Esophagus muscularis mucosa (tissue), 4 donors: ENCODE measurements around the gene ZAP70. TPM values are rescaled to one million over a fixed set of nuclear protein-coding genes. Genes with fewer than 3 reads are reported as not detected.

ENCODE experiments used
- DNase-seq: peaks from one replicate; pipeline ENCODE4 v3.0.0-alpha.2; 2017; ENCODE audit errors: extremely low spot score
- H3K27ac ChIP-seq, 4 donors: fragments of 200-600 bp; sonication (generic); replicated peaks in 1 of 4; 1 replicate in 3 of 4; 2 replicates in 1 of 4; pipeline ENCODE4 v1.5.1; 2016 to 2019; ENCODE audit warnings: mild to moderate bottlenecking in 1 of 4
- H3K27me3 ChIP-seq, 4 donors: fragments of 200-600 bp; sonication (generic); one replicate each; pipeline versions ENCODE4 v1.5.1 to v1.6.0; 2016 to 2019
- H3K36me3 ChIP-seq, 4 donors: fragments of 200-600 bp; sonication (generic); one replicate each; pipeline ENCODE4 v1.5.1; 2016 to 2019
- H3K4me1 ChIP-seq, 4 donors: fragments of 200-600 bp; sonication (generic); one replicate each; pipeline ENCODE4 v1.5.1; 2016 to 2019
- H3K4me3 ChIP-seq, 4 donors: fragments of 200-600 bp; sonication (generic); 1 replicate in 2 of 4; 2 replicates in 2 of 4; pipeline ENCODE4 v1.5.1; 2016 to 2019; ENCODE audit warnings: mild to moderate bottlenecking in 4 of 4, moderate library complexity in 1 of 4
- H3K9me3 ChIP-seq, 4 donors: fragments of 200-600 bp; sonication (generic); 1 replicate in 3 of 4; 2 replicates in 1 of 4; pipeline ENCODE4 v1.5.1; 2016 to 2019
- EP300 ChIP-seq: sonication (generic); formaldehyde crosslinking; IDR thresholded peaks from one replicate; pipeline ENCODE4 v1.6.1; 2017; ENCODE audit warnings: antibody characterized with exemption
- POLR2A ChIP-seq: fragments of 450-650 bp; IDR thresholded peaks from one replicate; pipeline ENCODE4 v1.6.1; 2017; ENCODE audit warnings: antibody characterized with exemption, moderate library complexity, mild to moderate bottlenecking, low read depth
- POLR2AphosphoS5 ChIP-seq, 2 donors: sonication (generic); formaldehyde crosslinking; IDR thresholded peaks; one replicate each; pipeline ENCODE4 v1.6.1; 2017; ENCODE audit warnings: antibody characterized with exemption in 2 of 2
- whole genome bisulfite sequencing: methylation state at CpG from one replicate; pipeline ENCODE4 v1.1.5; 2018; 5-methylcytosine and 5-hydroxymethylcytosine counted together
- intact Hi-C: fragments of 100-400 bp; cut with DNase I; formaldehyde crosslinking; loops from one replicate; pipeline ENCODE4 v1.15.1; 2023
- total RNA-seq, 4 donors: library from RNA; depleted of rRNA; stranded (reverse); fragments of >200 nt; gene quantifications; one replicate each; pipeline versions ENCODE4 v1.1.0 to v1.2.1, GENCODE V29; 2016
- TF ChIP-seq, protein P1 (sequence below), 3 experiments: fragments of 200-600 bp in 2 of 3; fragments of 450-650 bp in 1 of 3; sonication (generic) in 2 of 3; IDR thresholded peaks; one replicate each; pipeline ENCODE4 v1.5.1; 2017 to 2019; ENCODE audit warnings: antibody characterized with exemption in 3 of 3, mild to moderate bottlenecking in 2 of 3, moderate library complexity in 1 of 3

The ZAP70 gene
- total RNA-seq, 4 donors from 2014 or later, result 1.2 to 3.5 (median 1.8) TPM

DNA sequence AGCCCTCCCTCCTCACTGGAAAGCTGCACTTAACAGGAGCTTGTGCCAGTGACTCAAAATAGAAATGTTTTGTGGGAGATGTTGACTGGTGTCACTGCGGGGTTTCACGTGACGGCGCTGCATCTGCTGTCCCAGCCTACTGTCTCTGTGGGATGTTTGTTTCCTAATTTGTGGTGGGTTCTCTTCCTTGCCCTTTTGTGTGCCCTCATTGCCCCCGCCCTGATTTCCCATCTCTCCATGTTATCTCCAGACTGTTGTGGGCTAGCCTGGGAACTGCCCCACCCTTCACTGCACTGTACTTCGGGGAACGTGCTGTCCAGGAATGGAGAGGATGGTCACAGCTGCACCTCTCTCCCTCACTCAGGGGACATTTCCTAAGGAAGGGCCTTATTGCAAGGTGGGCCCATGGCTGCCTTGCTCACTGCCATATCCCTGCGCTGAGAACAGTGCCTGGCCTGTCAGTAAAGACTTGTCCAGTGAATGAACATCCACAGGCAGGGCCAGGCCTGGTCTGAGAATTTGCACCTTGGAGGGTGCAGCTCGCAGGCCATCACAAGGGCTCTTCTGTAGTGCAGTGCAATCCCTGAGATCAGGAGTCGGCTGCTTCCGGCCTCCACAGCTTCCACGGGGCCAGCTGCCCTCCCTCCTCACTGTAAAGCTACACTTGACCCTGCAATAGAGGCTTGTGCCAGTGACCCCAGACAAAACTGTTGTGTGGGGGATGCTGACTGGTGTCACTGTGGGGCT lies 18.1 kb downstream of the ZAP70 start:
- intact Hi-C loops, result no loop called here
- Histone ChIP-seq H3K27ac (no peak overlapping the region), H3K4me3 (no peak overlapping the region), H3K27me3 (no peaks in the 10 kb centered on the region), H3K4me1 (peaks cover 0 to 8% (median 3%) of the 10 kb centered on the region in 4 donors), H3K9me3 (peaks cover 0 to 10% (median 8%) of the 10 kb centered on the region in 4 donors), H3K36me3 (no peaks in the 10 kb centered on the region)
- TF ChIP-seq EP300 (no peak), POLR2A (no peak), POLR2AphosphoS5 (IDR thresholded peaks at IDR 0.05) (no peak)
- TF ChIP-seq, protein P1, sequence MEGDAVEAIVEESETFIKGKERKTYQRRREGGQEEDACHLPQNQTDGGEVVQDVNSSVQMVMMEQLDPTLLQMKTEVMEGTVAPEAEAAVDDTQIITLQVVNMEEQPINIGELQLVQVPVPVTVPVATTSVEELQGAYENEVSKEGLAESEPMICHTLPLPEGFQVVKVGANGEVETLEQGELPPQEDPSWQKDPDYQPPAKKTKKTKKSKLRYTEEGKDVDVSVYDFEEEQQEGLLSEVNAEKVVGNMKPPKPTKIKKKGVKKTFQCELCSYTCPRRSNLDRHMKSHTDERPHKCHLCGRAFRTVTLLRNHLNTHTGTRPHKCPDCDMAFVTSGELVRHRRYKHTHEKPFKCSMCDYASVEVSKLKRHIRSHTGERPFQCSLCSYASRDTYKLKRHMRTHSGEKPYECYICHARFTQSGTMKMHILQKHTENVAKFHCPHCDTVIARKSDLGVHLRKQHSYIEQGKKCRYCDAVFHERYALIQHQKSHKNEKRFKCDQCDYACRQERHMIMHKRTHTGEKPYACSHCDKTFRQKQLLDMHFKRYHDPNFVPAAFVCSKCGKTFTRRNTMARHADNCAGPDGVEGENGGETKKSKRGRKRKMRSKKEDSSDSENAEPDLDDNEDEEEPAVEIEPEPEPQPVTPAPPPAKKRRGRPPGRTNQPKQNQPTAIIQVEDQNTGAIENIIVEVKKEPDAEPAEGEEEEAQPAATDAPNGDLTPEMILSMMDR (IDR thresholded peaks at IDR 0.05), result no peak
- no peak for DNase-seq
- 93% methylated on average over 11 of the region's 12 CpGs for WGBS

DNA sequence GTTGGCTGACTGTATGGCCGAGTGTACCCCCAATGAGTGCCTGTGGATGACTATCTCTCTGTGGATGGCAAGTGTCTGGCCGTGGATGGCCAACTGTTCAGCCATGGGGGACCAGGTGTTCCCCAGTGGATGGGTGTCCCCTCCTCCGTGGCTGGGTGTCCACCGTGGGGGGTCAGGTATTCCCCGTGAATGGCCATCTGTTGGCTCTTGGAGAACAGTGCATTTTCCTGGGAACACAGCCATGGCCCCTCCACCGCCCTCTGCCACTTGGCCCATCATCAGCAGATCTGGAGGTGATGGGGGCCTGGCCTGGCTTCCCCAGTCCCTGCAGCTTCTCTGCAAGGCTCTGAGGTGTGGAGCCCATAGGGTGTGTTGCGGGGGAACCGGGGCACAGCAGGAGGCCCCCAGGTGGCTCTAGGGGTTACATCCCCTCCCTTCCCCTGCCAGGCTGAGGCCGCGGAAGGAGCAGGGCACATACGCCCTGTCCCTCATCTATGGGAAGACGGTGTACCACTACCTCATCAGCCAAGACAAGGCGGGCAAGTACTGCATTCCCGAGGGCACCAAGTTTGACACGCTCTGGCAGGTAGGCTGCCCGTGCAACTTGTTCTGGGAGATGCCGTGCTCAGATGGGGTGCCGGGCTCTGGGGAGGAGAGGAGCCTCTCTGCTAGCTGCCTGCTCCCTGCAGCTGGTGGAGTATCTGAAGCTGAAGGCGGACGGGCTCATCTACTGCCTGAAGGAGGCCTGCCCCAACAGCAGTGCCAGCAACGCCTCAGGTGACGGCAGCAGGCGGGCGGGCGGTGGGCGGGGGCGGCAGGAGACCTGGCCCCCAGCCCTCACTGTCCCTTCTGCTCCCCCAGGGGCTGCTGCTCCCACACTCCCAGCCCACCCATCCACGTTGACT lies 19.3 kb downstream of the ZAP70 start:
- no peak overlapping the region for H3K27ac ChIP-seq
- DNase-seq, result no peak
- H3K4me3 ChIP-seq, result no peak overlapping the region
- intact Hi-C loops, result no loop called here
- TF ChIP-seq, protein P1 (IDR thresholded peaks at IDR 0.05), result no peak
- TF ChIP-seq POLR2AphosphoS5 (IDR thresholded peaks at IDR 0.05) (no peak), EP300 (no peak), POLR2A (no peak)
- peaks cover 0 to 10% (median 8%) of the 10 kb centered on the region in 4 donors for H3K9me3 ChIP-seq
- H3K4me1 ChIP-seq, result peaks cover 0 to 2% (median 0%) of the 10 kb centered on the region in 4 donors
- no peaks in the 10 kb centered on the region for H3K36me3 ChIP-seq
- WGBS, result 91% methylated on average over 18 of the region's 28 CpGs
- no peaks in the 10 kb centered on the region for H3K27me3 ChIP-seq

DNA sequence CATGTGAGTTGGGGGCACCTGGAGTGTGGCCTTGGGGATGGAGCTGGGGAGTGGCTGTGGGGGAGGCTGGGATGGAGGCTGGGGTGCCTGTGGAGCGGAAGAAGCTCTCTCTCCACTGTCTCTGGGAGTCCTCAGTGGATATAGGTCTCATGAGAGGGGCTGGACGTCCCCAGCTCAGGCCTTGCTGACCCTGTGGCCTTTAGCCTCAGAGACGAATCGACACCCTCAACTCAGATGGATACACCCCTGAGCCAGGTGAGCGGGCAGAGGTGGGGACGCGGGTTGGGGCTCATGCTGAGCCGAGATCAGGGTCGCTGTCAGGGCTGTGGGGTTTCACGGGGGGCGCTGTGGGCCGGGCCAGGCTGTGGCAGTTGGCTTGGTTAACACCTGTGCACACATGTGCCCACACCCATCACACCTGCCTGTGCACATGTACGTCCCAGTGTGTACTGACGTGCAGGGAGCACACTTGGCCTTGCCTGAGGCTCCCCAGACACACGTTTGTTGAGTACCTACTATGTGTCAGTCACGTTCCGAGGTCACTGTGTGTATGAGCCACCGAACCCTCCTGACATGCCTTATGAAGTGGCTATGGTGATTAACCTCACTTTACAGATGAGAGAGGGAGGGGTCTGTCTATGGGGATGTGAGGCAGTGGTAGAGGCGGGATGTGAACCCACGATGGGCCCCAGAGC lies 20.1 kb downstream of the ZAP70 start:
- Histone ChIP-seq H3K36me3 (no peaks in the 10 kb centered on the region), H3K4me1 (no peaks in the 10 kb centered on the region), H3K27ac (no peak overlapping the region), H3K4me3 (no peak overlapping the region), H3K9me3 (peaks cover 0 to 10% (median 8%) of the 10 kb centered on the region in 4 donors), H3K27me3 (no peaks in the 10 kb centered on the region)
- TF ChIP-seq, protein P1 (IDR thresholded peaks at IDR 0.05), result no peak
- TF ChIP-seq POLR2A, result no peak
- DNase-seq, result no peak
- WGBS, result 90% methylated on average over 4 of the region's 20 CpGs
- intact Hi-C loops, result no loop called here

DNA sequence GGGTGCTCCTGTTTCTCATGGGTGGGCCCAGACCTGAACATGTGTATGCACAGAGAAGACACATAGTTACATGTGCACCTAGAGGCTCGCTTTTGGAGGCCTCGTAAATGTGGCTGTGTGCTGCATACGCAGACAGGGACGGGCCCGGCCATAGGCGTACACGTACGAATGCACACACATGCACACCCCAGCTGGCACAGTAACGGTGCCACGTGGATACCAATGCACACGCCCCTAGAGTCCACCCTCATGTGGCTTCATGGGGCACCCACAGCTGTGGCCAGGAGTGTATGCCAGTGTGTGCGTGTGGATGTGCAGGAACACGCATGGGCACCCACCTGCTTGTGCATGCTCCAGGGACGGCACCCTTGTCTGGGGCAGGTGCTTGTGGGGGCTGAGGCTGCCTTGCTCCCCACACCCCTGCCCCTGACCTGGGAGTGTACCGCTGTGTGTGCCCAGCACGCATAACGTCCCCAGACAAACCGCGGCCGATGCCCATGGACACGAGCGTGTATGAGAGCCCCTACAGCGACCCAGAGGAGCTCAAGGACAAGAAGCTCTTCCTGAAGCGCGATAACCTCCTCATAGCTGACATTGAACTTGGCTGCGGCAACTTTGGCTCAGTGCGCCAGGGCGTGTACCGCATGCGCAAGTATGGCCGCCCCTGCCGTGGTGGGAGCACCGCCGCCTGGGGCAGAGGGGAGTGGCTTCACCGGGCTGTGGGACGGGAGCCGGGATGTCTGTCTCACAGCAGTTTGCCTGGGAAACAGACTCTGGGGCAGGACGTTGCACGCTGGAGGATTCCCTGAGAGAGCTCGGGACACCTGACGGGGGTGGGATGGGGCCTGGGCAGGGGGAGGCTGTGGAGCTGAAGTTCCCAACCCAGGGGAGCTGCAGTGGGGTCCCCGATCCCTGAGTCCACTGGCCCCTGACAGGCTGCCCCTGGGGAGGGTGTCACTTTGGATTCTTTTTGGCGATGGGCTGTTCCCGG lies 21.0 kb downstream of the ZAP70 start:
- TF ChIP-seq, protein P1 (IDR thresholded peaks at IDR 0.05), result no peak
- TF ChIP-seq EP300 (no peak), POLR2AphosphoS5 (IDR thresholded peaks at IDR 0.05) (no peak), POLR2A (no peak)
- Histone ChIP-seq H3K9me3 (peaks cover 0 to 10% (median 8%) of the 10 kb centered on the region in 4 donors), H3K4me1 (no peaks in the 10 kb centered on the region), H3K36me3 (no peaks in the 10 kb centered on the region), H3K27ac (no peak overlapping the region), H3K27me3 (no peaks in the 10 kb centered on the region), H3K4me3 (no peak overlapping the region)
- 93% methylated on average over 33 of the region's 44 CpGs for WGBS
- intact Hi-C loops, result no loop called here
- DNase-seq, result no peak
